ENCODE results near the gene ANKRD27.

DNA sequence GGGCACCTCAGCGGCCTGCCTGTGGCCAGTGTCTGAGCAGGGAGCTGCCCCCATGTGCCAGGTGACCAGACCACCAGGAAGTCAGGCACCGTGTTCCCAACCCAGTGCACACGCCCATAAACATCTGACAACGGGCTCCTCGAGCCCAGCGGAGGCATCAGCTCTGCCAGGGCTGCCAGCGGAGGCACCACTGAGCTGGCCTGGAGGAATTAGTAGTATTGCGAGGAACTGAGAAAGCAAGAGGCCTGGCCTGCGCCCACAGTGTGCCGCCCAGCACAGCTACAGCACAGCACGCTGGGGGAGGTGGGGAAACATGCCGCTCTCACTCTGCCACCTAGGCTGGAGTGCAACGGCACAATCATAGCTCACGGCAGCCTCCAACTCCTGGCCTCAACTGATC, 44.6 kb downstream of the ANKRD27 start:
- TF ChIP-seq EZH2phosphoT487 (IDR thresholded peaks at IDR 0.05; ENCODE audit: borderline replicate concordance, low read length) = no peak
- TF ChIP-seq, protein P1, sequence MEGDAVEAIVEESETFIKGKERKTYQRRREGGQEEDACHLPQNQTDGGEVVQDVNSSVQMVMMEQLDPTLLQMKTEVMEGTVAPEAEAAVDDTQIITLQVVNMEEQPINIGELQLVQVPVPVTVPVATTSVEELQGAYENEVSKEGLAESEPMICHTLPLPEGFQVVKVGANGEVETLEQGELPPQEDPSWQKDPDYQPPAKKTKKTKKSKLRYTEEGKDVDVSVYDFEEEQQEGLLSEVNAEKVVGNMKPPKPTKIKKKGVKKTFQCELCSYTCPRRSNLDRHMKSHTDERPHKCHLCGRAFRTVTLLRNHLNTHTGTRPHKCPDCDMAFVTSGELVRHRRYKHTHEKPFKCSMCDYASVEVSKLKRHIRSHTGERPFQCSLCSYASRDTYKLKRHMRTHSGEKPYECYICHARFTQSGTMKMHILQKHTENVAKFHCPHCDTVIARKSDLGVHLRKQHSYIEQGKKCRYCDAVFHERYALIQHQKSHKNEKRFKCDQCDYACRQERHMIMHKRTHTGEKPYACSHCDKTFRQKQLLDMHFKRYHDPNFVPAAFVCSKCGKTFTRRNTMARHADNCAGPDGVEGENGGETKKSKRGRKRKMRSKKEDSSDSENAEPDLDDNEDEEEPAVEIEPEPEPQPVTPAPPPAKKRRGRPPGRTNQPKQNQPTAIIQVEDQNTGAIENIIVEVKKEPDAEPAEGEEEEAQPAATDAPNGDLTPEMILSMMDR (IDR thresholded peaks at IDR 0.05; ENCODE audit: low read depth, low read length, poor library complexity, severe bottlenecking) = no peak
